HepG2 (cell line): ENCODE data around the gene HTRA2. TPM values are rescaled to one million over a fixed set of nuclear protein-coding genes. Genes with fewer than 3 reads are reported as not detected.

ENCODE experiments used
- ARNT2 ChIP-seq: sonication (generic); formaldehyde crosslinking; IDR thresholded peaks from 2 replicates; pipeline ENCODE4 v1.8.0; 2022; ENCODE audit warnings: mild to moderate bottlenecking, low read depth, missing genetic modification reagents, moderate library complexity
- ASH2L ChIP-seq: fragments of 300-600, 200-600 bp; sonication (generic); IDR thresholded peaks from 2 replicates; pipeline ENCODE4 v1.7.0; 2017; ENCODE audit warnings: low read depth, mild to moderate bottlenecking, moderate library complexity, mixed read lengths, low read length; ENCODE audit not compliant: insufficient read length
- BCL3 ChIP-seq: sonication (generic); formaldehyde crosslinking; IDR thresholded peaks from 2 replicates; pipeline ENCODE4 v1.5.1; 2020; ENCODE audit warnings: mild to moderate bottlenecking, missing genetic modification reagents, moderate library complexity
- KDM2A ChIP-seq: sonication (generic); formaldehyde crosslinking; IDR thresholded peaks from 2 replicates; pipeline ENCODE4 v1.4.0; 2020; ENCODE audit warnings: low read depth, missing genetic modification reagents, borderline replicate concordance
- ZFX ChIP-seq: sonication (generic); formaldehyde crosslinking; IDR thresholded peaks from 2 replicates; pipeline ENCODE4 v1.4.0; 2020; ENCODE audit warnings: mild to moderate bottlenecking, low read depth, missing genetic modification reagents, moderate library complexity
- ZNF512B ChIP-seq: sonication (generic); formaldehyde crosslinking; IDR thresholded peaks from 2 replicates; pipeline ENCODE4 v1.5.1; 2020; ENCODE audit warnings: missing genetic modification reagents, mild to moderate bottlenecking, borderline replicate concordance
- ZSCAN21 ChIP-seq: sonication (generic); formaldehyde crosslinking; IDR thresholded peaks from 2 replicates; pipeline ENCODE4 v1.8.0; 2022; ENCODE audit warnings: mild to moderate bottlenecking, missing genetic modification reagents, moderate library complexity, borderline replicate concordance
- polyA plus RNA-seq, 8 experiments: library from polyadenylated mRNA; depleted of rRNA in 3 of 8; stranded (reverse) in 7 of 8; unstranded in 1 of 8; fragments of >200 nt; fragmentation: Illumina TruSeq in 4 of 8; extraction: Trizol in 4 of 8; gene quantifications; 2 replicates each; pipeline versions ENCODE4 v1.2.1 to v1.2.3, GENCODE V29; 2011 to 2016; ENCODE audit warnings: low read depth in 4 of 8, missing spikeins in 1 of 8, mixed read lengths in 1 of 8; ENCODE audit not compliant: insufficient read depth in 1 of 8
- total RNA-seq, 5 experiments: library from RNA; depleted of rRNA; stranded (reverse); fragments of >200 nt; fragmentation: Illumina TruSeq; extraction: Trizol; gene quantifications; 2 replicates each; pipeline ENCODE4 v1.2.3, GENCODE V29; 2016; ENCODE audit warnings: low read depth in 1 of 5
- TF ChIP-seq, protein P1 (sequence below): sonication (generic); formaldehyde crosslinking; IDR thresholded peaks from 2 replicates; pipeline ENCODE4 v1.8.1; 2023; ENCODE audit warnings: mild to moderate bottlenecking, moderate library complexity, missing genetic modification reagents

HTRA2 gene
- total and polyA plus RNA-seq, 2 of the 13 experiments (the other 11 are each of a cell fraction or from before 2014, with no cell fraction given), result 47.7 to 50.3 TPM

DNA sequence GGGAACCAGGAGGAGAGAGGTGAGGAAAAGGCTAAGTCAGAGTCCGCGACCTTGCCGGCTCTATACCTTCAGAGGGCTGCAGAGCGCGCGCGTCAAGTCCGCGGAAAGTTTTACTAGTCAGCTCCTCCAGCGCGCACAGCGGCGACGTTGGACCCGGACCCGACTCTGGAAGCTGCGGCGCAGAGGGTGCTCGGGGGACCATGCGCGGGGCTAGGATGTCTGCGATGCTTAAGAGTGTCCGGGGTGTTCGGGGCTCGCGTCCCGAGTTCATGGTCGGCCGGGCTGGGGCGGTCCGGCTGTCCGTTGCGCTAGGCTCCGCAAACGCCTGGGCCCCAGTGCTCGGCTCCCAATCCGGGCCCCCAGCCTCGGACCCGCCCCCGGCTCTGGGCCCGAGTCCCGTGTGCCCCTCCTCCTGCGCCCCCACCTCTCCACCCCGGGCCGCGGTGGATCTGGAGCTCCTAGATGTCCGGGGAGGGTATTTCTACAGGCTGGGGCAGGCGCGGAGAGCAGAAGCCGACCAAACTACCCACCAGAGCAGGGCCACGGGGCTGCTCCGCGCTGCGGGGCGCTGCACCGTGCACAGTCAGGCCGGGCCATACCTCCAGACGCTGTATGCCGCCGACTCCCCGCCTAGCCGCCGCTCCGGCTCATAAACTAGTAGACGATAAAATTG lies 30.3 kb upstream of the HTRA2 start, which contains the start of gene LBX2 (continued):
- no peak for TF ChIP-seq BCL3
- TF ChIP-seq ZNF512B (CRISPR knock-in tag), result peak; percentile 75; the same call in 1 of the 2 replicates
- 0 out of 2 replicates have a peak, but pooled peaks have one; percentile 15 for TF ChIP-seq ZSCAN21 (CRISPR knock-in tag)
- TF ChIP-seq ASH2L, result no peak
- TF ChIP-seq ZFX (CRISPR knock-in tag), result peak; percentile 50
- TF ChIP-seq, protein P1, sequence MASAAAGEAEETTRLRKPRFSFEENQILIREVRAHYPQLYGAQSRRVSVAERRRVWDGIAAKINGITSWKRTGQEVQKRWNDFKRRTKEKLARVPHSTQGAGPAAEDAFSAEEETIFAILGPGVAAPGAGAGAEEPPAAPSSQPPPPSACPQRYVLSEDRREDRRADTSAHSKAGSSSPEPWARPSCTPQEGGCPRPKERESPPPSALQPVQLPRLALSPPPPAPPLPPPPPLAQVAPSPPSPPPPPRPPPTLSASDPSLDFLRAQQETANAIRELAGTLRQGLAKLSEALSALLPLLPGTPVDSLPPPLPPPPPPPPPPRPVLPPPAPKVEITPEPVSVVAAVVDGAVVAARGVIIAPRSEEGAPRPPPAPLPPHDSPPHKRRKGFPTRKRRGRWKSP (CRISPR knock-in tag), result peak; percentile 30; the same call in 1 of the 2 replicates
- peak; percentile 25; the same call in 1 of the 2 replicates for TF ChIP-seq ARNT2 (CRISPR knock-in tag)
- TF ChIP-seq KDM2A, result peak; percentile 85
